A549 (cell line): Measurements from ENCODE around the gene PTGES3L.

ENCODE experiments used
- CTCF ChIP-seq: fragments of >200 bp; sonication (Bioruptor Twin); formaldehyde crosslinking; IDR thresholded peaks from 3 replicates; pipeline ENCODE4 v1.5.1; 2016
- MYC ChIP-seq: IDR thresholded peaks from 2 replicates; pipeline ENCODE4 v1.6.1; 2012; ENCODE audit warnings: mild to moderate bottlenecking, inconsistent platforms, low read length, improper control_type of control experiment, borderline replicate concordance
- SMC3 ChIP-seq: fragments of >200 bp; sonication (Bioruptor Twin); formaldehyde crosslinking; IDR thresholded peaks from 3 replicates; pipeline ENCODE4 v1.6.1; 2018; ENCODE audit warnings: inconsistent platforms

- TF ChIP-seq SMC3 (no peak), CTCF (no peak), MYC (no peak)
Observed at GRCh38 chr17:42953669-42954068, 26.2 kb downstream of the PTGES3L start.
